ENCODE measurements around the gene CKAP4. TPM values are rescaled to one million over a fixed set of nuclear protein-coding genes. Genes with fewer than 3 reads are reported as not detected.

CKAP4 gene
- total and polyA plus RNA-seq, 10 of the 15 experiments (the other 5 are each of a cell fraction or from before 2014, with no cell fraction given) = 0.39 to 23.6 (median 11.1) TPM

DNA sequence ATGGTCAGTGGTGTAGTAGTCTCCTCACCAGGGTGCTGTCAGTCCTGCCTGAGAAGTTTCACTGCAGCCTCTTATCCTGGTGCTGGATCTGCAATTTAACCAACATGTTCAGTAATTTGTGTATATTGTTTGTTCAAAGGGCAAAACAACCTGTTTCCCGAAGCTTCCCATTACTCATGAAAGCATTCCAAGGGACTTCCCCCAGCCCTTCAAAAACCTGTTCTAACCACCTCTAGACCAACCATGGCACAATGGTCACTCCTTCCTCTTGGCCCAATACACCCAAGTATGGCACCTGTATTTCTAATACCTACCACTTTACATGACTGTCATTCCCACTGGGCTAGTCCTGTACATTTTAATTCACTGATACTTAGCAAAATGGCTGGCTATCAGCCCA is 12.1 kb downstream of the CKAP4 start:
- H3K9me3 ChIP-seq (replicated peaks; ENCODE audit: control insufficient read depth, insufficient read depth, low read length) = no peaks in the 10 kb centered on the region
- SMC1A ChIA-PET (ENCODE audit: uncharacterized antibody, unreplicated experiment) = interaction anchor here (0.5 to 1.4 kb wide), 2 partner anchors 47 to 99 kb away, joined by 3 read pairs; no protein-coding TSS in a partner anchor
- intact Hi-C loops (cut with micrococcal nuclease; ENCODE audit: unreplicated experiment) (no loop called here), in situ Hi-C loops (cut with MboI) (no loop called here)
- no peak overlapping the region for H3K27ac ChIP-seq (ENCODE audit: control insufficient read depth, insufficient read depth)
- H3K9ac ChIP-seq (ENCODE audit: control insufficient read depth, insufficient read depth, low read length) = no peak overlapping the region
- no peak overlapping the region for H3K4me2 ChIP-seq (ENCODE audit: control insufficient read depth, insufficient read depth)
- H3K36me3 ChIP-seq (ENCODE audit: control insufficient read depth in 2 of 2, insufficient read depth in 2 of 2, low read length in 1 of 2) = peaks cover 0 to 8% of the 10 kb centered on the region in 2 experiments; a peak in 2 of 4 replicates
- no peaks in the 10 kb centered on the region for H4K20me1 ChIP-seq (ENCODE audit: control insufficient read depth, insufficient read depth)
- H2AFZ ChIP-seq (ENCODE audit: control insufficient read depth, low read depth, low read length) = no peak overlapping the region
- no peaks in the 10 kb centered on the region for H3K79me2 ChIP-seq (ENCODE audit: control insufficient read depth, insufficient read depth, low read length)
- RAD21 ChIA-PET (ENCODE audit: unreplicated experiment) = interaction anchor here (1.0 kb wide), 1 partner anchor 9 kb away, joined by 3 read pairs; no protein-coding TSS in a partner anchor
- CTCF ChIA-PET = interaction anchor here (1.2 kb wide), 1 partner anchor 9 kb away, joined by 3 read pairs; no protein-coding TSS in a partner anchor
- 100% methylated on average over 1 of the region's 1 CpG for WGBS (ENCODE audit: insufficient coverage, insufficient replicate concordance, low lambda C conversion rate, missing lambda C conversion rate)
- DNase-seq (ENCODE audit: low read depth, low spot score) (no peak), FAIRE-seq (no peak), ATAC-seq (no peak)
- no peaks in the 10 kb centered on the region for H3K4me1 ChIP-seq (ENCODE audit: control insufficient read depth, insufficient read depth, low read length)
- BruUV-seq (replicated peaks) = no TSS peak
- TF ChIP-seq, protein P1, sequence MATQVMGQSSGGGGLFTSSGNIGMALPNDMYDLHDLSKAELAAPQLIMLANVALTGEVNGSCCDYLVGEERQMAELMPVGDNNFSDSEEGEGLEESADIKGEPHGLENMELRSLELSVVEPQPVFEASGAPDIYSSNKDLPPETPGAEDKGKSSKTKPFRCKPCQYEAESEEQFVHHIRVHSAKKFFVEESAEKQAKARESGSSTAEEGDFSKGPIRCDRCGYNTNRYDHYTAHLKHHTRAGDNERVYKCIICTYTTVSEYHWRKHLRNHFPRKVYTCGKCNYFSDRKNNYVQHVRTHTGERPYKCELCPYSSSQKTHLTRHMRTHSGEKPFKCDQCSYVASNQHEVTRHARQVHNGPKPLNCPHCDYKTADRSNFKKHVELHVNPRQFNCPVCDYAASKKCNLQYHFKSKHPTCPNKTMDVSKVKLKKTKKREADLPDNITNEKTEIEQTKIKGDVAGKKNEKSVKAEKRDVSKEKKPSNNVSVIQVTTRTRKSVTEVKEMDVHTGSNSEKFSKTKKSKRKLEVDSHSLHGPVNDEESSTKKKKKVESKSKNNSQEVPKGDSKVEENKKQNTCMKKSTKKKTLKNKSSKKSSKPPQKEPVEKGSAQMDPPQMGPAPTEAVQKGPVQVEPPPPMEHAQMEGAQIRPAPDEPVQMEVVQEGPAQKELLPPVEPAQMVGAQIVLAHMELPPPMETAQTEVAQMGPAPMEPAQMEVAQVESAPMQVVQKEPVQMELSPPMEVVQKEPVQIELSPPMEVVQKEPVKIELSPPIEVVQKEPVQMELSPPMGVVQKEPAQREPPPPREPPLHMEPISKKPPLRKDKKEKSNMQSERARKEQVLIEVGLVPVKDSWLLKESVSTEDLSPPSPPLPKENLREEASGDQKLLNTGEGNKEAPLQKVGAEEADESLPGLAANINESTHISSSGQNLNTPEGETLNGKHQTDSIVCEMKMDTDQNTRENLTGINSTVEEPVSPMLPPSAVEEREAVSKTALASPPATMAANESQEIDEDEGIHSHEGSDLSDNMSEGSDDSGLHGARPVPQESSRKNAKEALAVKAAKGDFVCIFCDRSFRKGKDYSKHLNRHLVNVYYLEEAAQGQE (IDR thresholded peaks at IDR 0.05; ENCODE audit: low read depth, low read length) = no peak
- TF ChIP-seq NBN (IDR thresholded peaks at IDR 0.05) (no peak), KLF5 (IDR thresholded peaks at IDR 0.05; ENCODE audit: partially characterized antibody) (no peak)
- POLR2A ChIA-PET = no interaction called here
- H3K4me3 ChIP-seq = no peak overlapping the region
- H3K27me3 ChIP-seq (replicated peaks in 1 of 2; ENCODE audit: control insufficient read depth in 2 of 2, insufficient read depth in 2 of 2, low read length in 1 of 2) = peaks cover 0 to 2% of the 10 kb centered on the region in 2 experiments; a peak in 2 of 4 replicates

DNA sequence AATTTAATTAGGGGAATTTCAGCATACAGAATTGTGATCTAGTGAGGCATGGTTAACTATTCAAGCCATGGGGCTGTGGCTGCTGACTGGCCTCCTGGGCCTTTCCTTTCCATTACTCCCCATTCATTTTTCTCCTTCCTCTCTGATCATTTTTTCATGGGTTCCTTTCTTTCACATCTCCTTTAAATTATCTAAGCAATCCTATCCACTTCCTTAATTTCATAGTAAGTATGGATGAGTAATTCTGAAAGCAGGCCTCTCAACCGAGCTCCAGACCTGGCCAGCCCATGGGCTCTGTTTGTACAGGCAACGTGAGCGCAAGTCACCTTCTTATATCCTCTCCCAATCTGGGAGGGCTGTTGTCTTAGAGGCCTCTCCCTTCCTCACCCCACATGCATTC is 13.4 kb downstream of the CKAP4 start:
- WGBS (ENCODE audit: insufficient coverage, insufficient replicate concordance, low lambda C conversion rate, missing lambda C conversion rate) = 64% methylated on average over 3 of the region's 3 CpGs
- FAIRE-seq (no peak), DNase-seq (ENCODE audit: low read depth, low spot score) (no peak), ATAC-seq (no peak)
- ChIA-PET POLR2A (no interaction called here), CTCF (interaction anchor here (1.2 kb wide), 1 partner anchor 7 kb away, joined by 3 read pairs; no protein-coding TSS in a partner anchor), RAD21 (ENCODE audit: unreplicated experiment) (interaction anchor here (1.0 kb wide), 1 partner anchor 8 kb away, joined by 3 read pairs; no protein-coding TSS in a partner anchor), SMC1A (ENCODE audit: uncharacterized antibody, unreplicated experiment) (no interaction called here)
- Histone ChIP-seq H4K20me1 (ENCODE audit: control insufficient read depth, insufficient read depth) (no peaks in the 10 kb centered on the region), H3K4me1 (ENCODE audit: control insufficient read depth, insufficient read depth, low read length) (no peaks in the 10 kb centered on the region), H3K9ac (ENCODE audit: control insufficient read depth, insufficient read depth, low read length) (no peak overlapping the region), H3K9me3 (replicated peaks; ENCODE audit: control insufficient read depth, insufficient read depth, low read length) (no peaks in the 10 kb centered on the region), H2AFZ (ENCODE audit: control insufficient read depth, low read depth, low read length) (no peak overlapping the region), H3K27me3 (replicated peaks in 1 of 2; ENCODE audit: control insufficient read depth in 2 of 2, insufficient read depth in 2 of 2, low read length in 1 of 2) (peaks cover 2% of the 10 kb centered on the region in 2 experiments; a peak in 3 of 4 replicates), H3K36me3 (ENCODE audit: control insufficient read depth in 2 of 2, insufficient read depth in 2 of 2, low read length in 1 of 2) (no peaks in the 10 kb centered on the region; a peak in 2 of 4 replicates), H3K79me2 (ENCODE audit: control insufficient read depth, insufficient read depth, low read length) (no peaks in the 10 kb centered on the region), H3K27ac (ENCODE audit: control insufficient read depth, insufficient read depth) (no peak overlapping the region), H3K4me3 (no peak overlapping the region), H3K4me2 (ENCODE audit: control insufficient read depth, insufficient read depth) (no peak overlapping the region)
- BruUV-seq (replicated peaks) = no TSS peak
- intact Hi-C loops (cut with micrococcal nuclease; ENCODE audit: unreplicated experiment) = no loop called here
- in situ Hi-C loops (cut with MboI) = no loop called here
- TF ChIP-seq, protein P2, sequence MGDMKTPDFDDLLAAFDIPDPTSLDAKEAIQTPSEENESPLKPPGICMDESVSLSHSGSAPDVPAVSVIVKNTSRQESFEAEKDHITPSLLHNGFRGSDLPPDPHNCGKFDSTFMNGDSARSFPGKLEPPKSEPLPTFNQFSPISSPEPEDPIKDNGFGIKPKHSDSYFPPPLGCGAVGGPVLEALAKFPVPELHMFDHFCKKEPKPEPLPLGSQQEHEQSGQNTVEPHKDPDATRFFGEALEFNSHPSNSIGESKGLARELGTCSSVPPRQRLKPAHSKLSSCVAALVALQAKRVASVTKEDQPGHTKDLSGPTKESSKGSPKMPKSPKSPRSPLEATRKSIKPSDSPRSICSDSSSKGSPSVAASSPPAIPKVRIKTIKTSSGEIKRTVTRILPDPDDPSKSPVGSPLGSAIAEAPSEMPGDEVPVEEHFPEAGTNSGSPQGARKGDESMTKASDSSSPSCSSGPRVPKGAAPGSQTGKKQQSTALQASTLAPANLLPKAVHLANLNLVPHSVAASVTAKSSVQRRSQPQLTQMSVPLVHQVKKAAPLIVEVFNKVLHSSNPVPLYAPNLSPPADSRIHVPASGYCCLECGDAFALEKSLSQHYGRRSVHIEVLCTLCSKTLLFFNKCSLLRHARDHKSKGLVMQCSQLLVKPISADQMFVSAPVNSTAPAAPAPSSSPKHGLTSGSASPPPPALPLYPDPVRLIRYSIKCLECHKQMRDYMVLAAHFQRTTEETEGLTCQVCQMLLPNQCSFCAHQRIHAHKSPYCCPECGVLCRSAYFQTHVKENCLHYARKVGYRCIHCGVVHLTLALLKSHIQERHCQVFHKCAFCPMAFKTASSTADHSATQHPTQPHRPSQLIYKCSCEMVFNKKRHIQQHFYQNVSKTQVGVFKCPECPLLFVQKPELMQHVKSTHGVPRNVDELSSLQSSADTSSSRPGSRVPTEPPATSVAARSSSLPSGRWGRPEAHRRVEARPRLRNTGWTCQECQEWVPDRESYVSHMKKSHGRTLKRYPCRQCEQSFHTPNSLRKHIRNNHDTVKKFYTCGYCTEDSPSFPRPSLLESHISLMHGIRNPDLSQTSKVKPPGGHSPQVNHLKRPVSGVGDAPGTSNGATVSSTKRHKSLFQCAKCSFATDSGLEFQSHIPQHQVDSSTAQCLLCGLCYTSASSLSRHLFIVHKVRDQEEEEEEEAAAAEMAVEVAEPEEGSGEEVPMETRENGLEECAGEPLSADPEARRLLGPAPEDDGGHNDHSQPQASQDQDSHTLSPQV (IDR thresholded peaks at IDR 0.05) = no peak
- TF ChIP-seq, protein P3, sequence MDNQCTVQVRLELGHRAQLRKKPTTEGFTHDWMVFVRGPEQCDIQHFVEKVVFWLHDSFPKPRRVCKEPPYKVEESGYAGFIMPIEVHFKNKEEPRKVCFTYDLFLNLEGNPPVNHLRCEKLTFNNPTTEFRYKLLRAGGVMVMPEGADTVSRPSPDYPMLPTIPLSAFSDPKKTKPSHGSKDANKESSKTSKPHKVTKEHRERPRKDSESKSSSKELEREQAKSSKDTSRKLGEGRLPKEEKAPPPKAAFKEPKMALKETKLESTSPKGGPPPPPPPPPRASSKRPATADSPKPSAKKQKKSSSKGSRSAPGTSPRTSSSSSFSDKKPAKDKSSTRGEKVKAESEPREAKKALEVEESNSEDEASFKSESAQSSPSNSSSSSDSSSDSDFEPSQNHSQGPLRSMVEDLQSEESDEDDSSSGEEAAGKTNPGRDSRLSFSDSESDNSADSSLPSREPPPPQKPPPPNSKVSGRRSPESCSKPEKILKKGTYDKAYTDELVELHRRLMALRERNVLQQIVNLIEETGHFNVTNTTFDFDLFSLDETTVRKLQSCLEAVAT (IDR thresholded peaks at IDR 0.05) = no peak
- TF ChIP-seq RAD51 (IDR thresholded peaks at IDR 0.05) = no peak
